Glutamatergic neuron (in vitro differentiated cells): ENCODE measurements around the gene ZNF398. TPM values are rescaled to one million over a fixed set of nuclear protein-coding genes. Genes with fewer than 3 reads are reported as not detected.
A peak's percentile ranks its signal among the peaks of the same experiment; 100 is the strongest.

Source experiments
- DNase-seq: peaks from one replicate; pipeline ENCODE4 v3.0.0; 2022
- H3K27ac Mint-ChIP-seq: one replicate; pipeline ENCODE4 v1.8.0; 2020; ENCODE audit warnings: mild to moderate bottlenecking, mixed read lengths, inconsistent platforms; ENCODE audit not compliant: unreplicated experiment
- H3K27me3 Mint-ChIP-seq: one replicate; pipeline ENCODE4 v1.8.0; 2020; ENCODE audit warnings: mild to moderate bottlenecking, moderate library complexity, mixed read lengths, inconsistent platforms; ENCODE audit not compliant: unreplicated experiment
- H3K36me3 Mint-ChIP-seq: one replicate; pipeline ENCODE4 v1.8.0; 2020; ENCODE audit warnings: mild to moderate bottlenecking, mixed read lengths, inconsistent platforms; ENCODE audit not compliant: unreplicated experiment
- H3K4me1 Mint-ChIP-seq: one replicate; pipeline ENCODE4 v1.8.0; 2020; ENCODE audit warnings: mild to moderate bottlenecking, low read depth, mixed read lengths, inconsistent platforms; ENCODE audit not compliant: unreplicated experiment
- H3K4me3 Mint-ChIP-seq: one replicate; pipeline ENCODE4 v1.8.0; 2020; ENCODE audit warnings: mild to moderate bottlenecking, mixed read lengths, inconsistent platforms; ENCODE audit not compliant: unreplicated experiment
- H3K9me3 Mint-ChIP-seq: one replicate; pipeline ENCODE4 v1.8.0; 2020; ENCODE audit warnings: mild to moderate bottlenecking, moderate library complexity, mixed read lengths, inconsistent platforms; ENCODE audit not compliant: unreplicated experiment
- CTCF ChIP-seq: fragments of 200-600 bp; sonication (generic); IDR thresholded peaks from one replicate; pipeline ENCODE4 v1.5.0; 2021; ENCODE audit not compliant: partially characterized antibody, unreplicated experiment
- long read RNA-seq: library from polyadenylated mRNA; unstranded; transcript quantifications from one replicate; pipeline ENCODE4 v2.0.0, GENCODE V29; 2020; ENCODE audit not compliant: unreplicated experiment
- total RNA-seq: library from RNA; stranded (reverse); fragmentation: NEBNext Ultra II Directional; extraction: Animal tissue kit (Norgen Biotek cat#: 25700); gene quantifications from one replicate; pipeline ENCODE4 v1.2.1, GENCODE V29; 2021; ENCODE audit not compliant: unreplicated experiment

ZNF398 gene
- total RNA-seq, result 13.9 TPM
- long read RNA-seq, partial matches to known transcripts, result 0 of 2 reads
- long read RNA-seq, other reads (novel, unspliced or antisense), result 0 of 2 reads

- Mint-ChIP-seq H3K9me3 (peaks cover 3% of the 10 kb centered on the region), H3K27me3 (peaks cover 2% of the 10 kb centered on the region), H3K36me3 (no peaks in the 10 kb centered on the region), H3K4me1 (peaks cover 12% of the 10 kb centered on the region), H3K27ac (peak within 1 kb of the TSS; percentile 86), H3K4me3 (peak within 1 kb of the TSS; percentile 92)
- DNase-seq, result peak; percentile 82
- peak; percentile 83 for TF ChIP-seq CTCF
Measured at GRCh38 chr7:149147072-149147751, at the start of gene ZNF398. ZNF398 (plus strand) TSS chr7:149147453; CDS start chr7:149147743, 290 bp downstream.

GRCh38 chr7:149099058-149099457, 48.2 kb upstream of the ZNF398 start:
- H3K27ac Mint-ChIP-seq, result no peak overlapping the region
- H3K4me1 Mint-ChIP-seq, result no peaks in the 10 kb centered on the region
- no peak for DNase-seq
- no peaks in the 10 kb centered on the region for H3K36me3 Mint-ChIP-seq
- peaks cover 2% of the 10 kb centered on the region for H3K27me3 Mint-ChIP-seq
- H3K4me3 Mint-ChIP-seq, result no peak overlapping the region
- TF ChIP-seq CTCF, result no peak
- H3K9me3 Mint-ChIP-seq, result peaks cover 3% of the 10 kb centered on the region

- no peaks in the 10 kb centered on the region for H3K36me3 Mint-ChIP-seq
- H3K4me3 Mint-ChIP-seq, result no peak overlapping the region
- H3K4me1 Mint-ChIP-seq, result no peaks in the 10 kb centered on the region
- no peak for DNase-seq
- peaks cover 3% of the 10 kb centered on the region for H3K9me3 Mint-ChIP-seq
- H3K27ac Mint-ChIP-seq, result no peak overlapping the region
- H3K27me3 Mint-ChIP-seq, result peaks cover 2% of the 10 kb centered on the region
- no peak for TF ChIP-seq CTCF
Measured at GRCh38 chr7:149100821-149101220, 46.4 kb upstream of the ZNF398 start.

GRCh38 chr7:149102666-149103065, 44.6 kb upstream of the ZNF398 start:
- no peaks in the 10 kb centered on the region for H3K4me1 Mint-ChIP-seq
- peaks cover 2% of the 10 kb centered on the region for H3K27me3 Mint-ChIP-seq
- H3K27ac Mint-ChIP-seq, result no peak overlapping the region
- H3K9me3 Mint-ChIP-seq, result peaks cover 3% of the 10 kb centered on the region
- H3K36me3 Mint-ChIP-seq, result no peaks in the 10 kb centered on the region
- no peak overlapping the region for H3K4me3 Mint-ChIP-seq
- no peak for TF ChIP-seq CTCF
- no peak for DNase-seq

- peaks cover 2% of the 10 kb centered on the region for H3K27me3 Mint-ChIP-seq
- H3K4me1 Mint-ChIP-seq, result no peaks in the 10 kb centered on the region
Measured at GRCh38 chr7:149103424-149103823, 43.8 kb upstream of the ZNF398 start.

More at GRCh38 chr7:149103424-149103823, 43.8 kb upstream of the ZNF398 start:
- no peaks in the 10 kb centered on the region for H3K9me3 Mint-ChIP-seq
- H3K27ac Mint-ChIP-seq, result no peak overlapping the region
- DNase-seq, result no peak
- no peak overlapping the region for H3K4me3 Mint-ChIP-seq
- H3K36me3 Mint-ChIP-seq, result no peaks in the 10 kb centered on the region
- TF ChIP-seq CTCF, result no peak
